NOMO-1 treated with dmso at 0.1 percent for 144 hours (cell line): ENCODE results near the gene YEATS2.
"Not testable (repeated sequence)": the region's sequence is repeated elsewhere in the genome, so short reads cannot be mapped to it uniquely, and the experiment has no call there.

Source experiments
- DNase-seq: peaks from one replicate; lab custom pipeline; 2025; ENCODE audit not compliant: unreplicated experiment; lab: John Stamatoyannopoulos, UW

YEATS2 gene

GRCh38 chr3:183697610-183698317 is at the start of gene YEATS2:
TSS of gene YEATS2 (plus strand) at chr3:183697797. CDS start at chr3:183715163, 17,366 bp downstream.
- peak; percentile 35 for DNase-seq

GRCh38 chr3:183650554-183650953 is 47.0 kb upstream of the YEATS2 start:
- no peak for DNase-seq

GRCh38 chr3:183653209-183654064 is 44.2 kb upstream of the YEATS2 start:
- peak; percentile 1 for DNase-seq

- DNase-seq, result no peak
Observed at GRCh38 chr3:183654727-183655126, 42.9 kb upstream of the YEATS2 start.

- DNase-seq, result no peak
Observed at GRCh38 chr3:183662099-183662498, 35.5 kb upstream of the YEATS2 start.

- no peak for DNase-seq
Observed at GRCh38 chr3:183664913-183665381, 32.6 kb upstream of the YEATS2 start.

GRCh38 chr3:183680061-183680460 is 17.5 kb upstream of the YEATS2 start:
- no peak for DNase-seq

- DNase-seq, result no peak
Observed at GRCh38 chr3:183687705-183688104, 9.9 kb upstream of the YEATS2 start.

GRCh38 chr3:183688874-183689273 is 8.7 kb upstream of the YEATS2 start:
- DNase-seq, result no peak

- DNase-seq, result not testable (repeated sequence)
Observed at GRCh38 chr3:183689621-183690020, 8.0 kb upstream of the YEATS2 start.

GRCh38 chr3:183690402-183690995 is 7.1 kb upstream of the YEATS2 start:
- DNase-seq, result no peak

- no peak for DNase-seq
Observed at GRCh38 chr3:183692436-183692835, 5.2 kb upstream of the YEATS2 start.

GRCh38 chr3:183695569-183696364 is 1.8 kb upstream of the YEATS2 start:
- DNase-seq, result no peak

- peak; percentile 13 for DNase-seq
Observed at GRCh38 chr3:183697123-183697609, 431 bp upstream of the YEATS2 start.

- no peak for DNase-seq
Observed at GRCh38 chr3:183698318-183698751, 738 bp downstream of the YEATS2 start.

- DNase-seq, result peak; percentile 76
Observed at GRCh38 chr3:183698756-183699155, 1.2 kb downstream of the YEATS2 start.

GRCh38 chr3:183699238-183699947 is 1.8 kb downstream of the YEATS2 start:
- DNase-seq, result no peak

GRCh38 chr3:183701744-183702143 is 4.1 kb downstream of the YEATS2 start:
- DNase-seq, result no peak

- not testable (repeated sequence) for DNase-seq
Observed at GRCh38 chr3:183703892-183704291, 6.3 kb downstream of the YEATS2 start.

- no peak for DNase-seq
Observed at GRCh38 chr3:183710231-183710630, 12.6 kb downstream of the YEATS2 start.
